ENCODE results near the gene PITPNB.

The PITPNB gene

GRCh38 chr22:27802346-27803073 is 116.5 kb downstream of the PITPNB start:
- no peak for DNase-seq (ENCODE audit: low spot score)
